Cardiac muscle cell (in vitro differentiated cells and primary cell): ENCODE data around the gene TOP3B. TPM values are rescaled to one million over a fixed set of nuclear protein-coding genes. Genes with fewer than 3 reads are reported as not detected.
"Not testable (repeated sequence)": the region's sequence is repeated elsewhere in the genome, so short reads cannot be mapped to it uniquely, and the experiment has no call there.

Experiments
- DNase-seq, 2 donors: peaks; one replicate each; pipeline versions ENCODE4 v3.0.0 to v3.0.0-alpha.2; 2010 to 2017; ENCODE audit warnings: low read depth in 1 of 2, low spot score in 1 of 2
- H3K27ac ChIP-seq: fragments of 200-600 bp; sonication (generic); 2 replicates; pipeline ENCODE4 v1.5.1; 2016
- H3K27me3 ChIP-seq: fragments of 200-600 bp; sonication (generic); 2 replicates; pipeline ENCODE4 v1.6.0; 2016; ENCODE audit warnings: control low read depth
- H3K36me3 ChIP-seq: fragments of 200-600 bp; sonication (generic); 2 replicates; pipeline ENCODE4 v1.5.1; 2016; ENCODE audit warnings: control low read depth
- H3K4me1 ChIP-seq: fragments of 200-600 bp; sonication (generic); 2 replicates; pipeline ENCODE4 v1.8.1; 2017; ENCODE audit warnings: low read depth, mild to moderate bottlenecking, mixed run types
- H3K4me3 ChIP-seq: fragments of 200-600 bp; sonication (generic); 2 replicates; pipeline ENCODE4 v1.5.1; 2016; ENCODE audit warnings: mild to moderate bottlenecking
- H3K9me3 ChIP-seq: fragments of 200-600 bp; sonication (generic); 2 replicates; pipeline ENCODE4 v1.5.1; 2017; ENCODE audit warnings: low read depth, mild to moderate bottlenecking, control low read depth
- CTCF ChIP-seq: IDR thresholded peaks from 2 replicates; pipeline ENCODE4 v1.5.1; 2012; ENCODE audit warnings: low read depth, mild to moderate bottlenecking, low read length
- polyA plus RNA-seq: library from polyadenylated mRNA; unstranded; fragments of >200 nt; fragmentation: Nextera tagmentation; extraction: Ambion mirVana; gene quantifications from 2 replicates; pipeline ENCODE4 v1.2.1, GENCODE V29; 2016
- total RNA-seq: library from RNA; depleted of rRNA; stranded (reverse); fragments of >200 nt; gene quantifications from 2 replicates; pipeline ENCODE4 v1.2.3, GENCODE V29; 2016

The TOP3B gene
- total and polyA plus RNA-seq, 2 experiments from 2014 or later = 30.7 to 43.6 TPM

- H3K9me3 ChIP-seq = no peaks in the 10 kb centered on the region
- no peak overlapping the region for H3K4me3 ChIP-seq
- H3K27ac ChIP-seq = no peak overlapping the region
- H3K27me3 ChIP-seq = no peaks in the 10 kb centered on the region
- H3K4me1 ChIP-seq = peaks cover 12% of the 10 kb centered on the region
- no peak for TF ChIP-seq CTCF
- H3K36me3 ChIP-seq = peaks cover 2% of the 10 kb centered on the region
- DNase-seq = no peak
These were observed 38.8 kb downstream of the TOP3B start for GRCh38 chr22:21943571-21944448.

GRCh38 chr22:21942407-21943343 lies 39.9 kb downstream of the TOP3B start:
- no peak for TF ChIP-seq CTCF
- H3K27me3 ChIP-seq = no peaks in the 10 kb centered on the region
- DNase-seq = peak in 1 of 2 donors; percentile 83
- H3K9me3 ChIP-seq = no peaks in the 10 kb centered on the region
- H3K36me3 ChIP-seq = peaks cover 2% of the 10 kb centered on the region
- H3K27ac ChIP-seq = no peak overlapping the region
- H3K4me3 ChIP-seq = no peak overlapping the region
- H3K4me1 ChIP-seq = peaks cover 7% of the 10 kb centered on the region

- H3K27me3 ChIP-seq = no peaks in the 10 kb centered on the region
- no peak for DNase-seq
- H3K36me3 ChIP-seq = peaks cover 2% of the 10 kb centered on the region
- H3K9me3 ChIP-seq = no peaks in the 10 kb centered on the region
- H3K4me3 ChIP-seq = no peak overlapping the region
- H3K4me1 ChIP-seq = no peaks in the 10 kb centered on the region
- no peak for TF ChIP-seq CTCF
- no peak overlapping the region for H3K27ac ChIP-seq
These were observed 40.7 kb downstream of the TOP3B start for GRCh38 chr22:21941921-21942320.

- Histone ChIP-seq H3K4me3 (no peak overlapping the region), H3K4me1 (no peaks in the 10 kb centered on the region), H3K36me3 (peaks cover 4% of the 10 kb centered on the region), H3K9me3 (no peaks in the 10 kb centered on the region), H3K27ac (no peak overlapping the region), H3K27me3 (no peaks in the 10 kb centered on the region)
- no peak for TF ChIP-seq CTCF
- DNase-seq = no peak
These were observed 42.1 kb downstream of the TOP3B start for GRCh38 chr22:21940521-21940920.

- H3K27ac ChIP-seq, H3K4me3 ChIP-seq, H3K36me3 ChIP-seq, DNase-seq, H3K9me3 ChIP-seq, H3K27me3 ChIP-seq, H3K4me1 ChIP-seq: not testable (repeated sequence)
These were observed 42.7 kb downstream of the TOP3B start for GRCh38 chr22:21939935-21940334.
